NCI-H187 treated with DMSO at 0.1 percent for 48 hours (cell line): ENCODE results near the gene ZNF516.

ENCODE experiments used
- DNase-seq: peaks from one replicate; lab custom pipeline; 2025; lab: John Stamatoyannopoulos, UW

ZNF516 gene

DNA sequence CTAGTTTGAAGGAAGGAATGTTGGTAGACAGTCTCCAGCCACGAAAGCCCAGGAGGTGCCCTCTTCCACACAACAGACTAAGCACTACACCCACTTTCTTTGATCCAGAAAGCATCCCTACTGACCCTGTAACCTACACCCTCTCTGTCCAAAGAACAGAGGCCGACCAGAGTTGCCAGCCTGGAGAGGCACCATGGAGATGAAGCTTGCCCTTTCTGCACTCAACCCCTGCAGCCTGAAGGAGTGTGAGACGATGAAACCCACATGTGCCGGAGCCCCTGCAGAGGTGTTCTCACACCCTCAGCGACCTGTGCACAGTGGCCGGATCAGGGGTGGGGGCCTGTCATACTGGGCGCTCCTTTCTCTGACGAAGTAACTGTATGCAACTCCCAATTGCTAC lies 136.3 kb downstream of the ZNF516 start:
- DNase-seq = no peak

DNA sequence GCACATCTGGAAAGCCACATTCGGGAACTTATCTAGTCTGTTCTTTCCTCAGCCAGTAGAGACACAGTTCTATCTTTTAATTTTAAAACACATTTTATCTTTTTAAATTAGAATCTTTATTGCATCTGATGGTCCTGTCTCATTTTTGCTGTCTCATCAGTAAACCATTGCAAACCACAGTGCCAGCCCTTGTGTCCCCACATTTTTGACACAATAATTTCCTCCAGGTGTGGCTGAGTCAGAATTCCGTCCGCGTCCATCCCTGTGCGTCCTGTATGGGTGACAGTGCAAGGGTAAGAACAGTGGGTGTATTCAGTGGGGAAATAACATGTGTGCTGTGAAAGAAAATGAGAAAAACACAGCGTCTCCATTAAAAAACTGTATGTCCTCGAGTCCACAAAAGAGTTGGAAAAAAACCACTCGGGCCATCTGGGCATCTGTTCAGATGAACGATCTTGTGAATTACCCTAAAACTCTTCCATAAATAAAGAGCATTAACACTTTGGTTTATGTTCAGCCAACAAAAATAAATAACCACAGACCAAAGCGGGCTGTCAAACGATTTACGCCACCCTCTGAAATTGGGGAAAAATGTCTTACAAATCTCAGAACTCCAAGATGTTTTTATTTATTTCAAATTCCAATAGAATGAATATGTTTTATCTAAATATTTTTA lies 137.3 kb downstream of the ZNF516 start:
- DNase-seq = no peak

GRCh38 chr18:76357174-76357573 lies 137.9 kb downstream of the ZNF516 start:
- DNase-seq = no peak

DNA sequence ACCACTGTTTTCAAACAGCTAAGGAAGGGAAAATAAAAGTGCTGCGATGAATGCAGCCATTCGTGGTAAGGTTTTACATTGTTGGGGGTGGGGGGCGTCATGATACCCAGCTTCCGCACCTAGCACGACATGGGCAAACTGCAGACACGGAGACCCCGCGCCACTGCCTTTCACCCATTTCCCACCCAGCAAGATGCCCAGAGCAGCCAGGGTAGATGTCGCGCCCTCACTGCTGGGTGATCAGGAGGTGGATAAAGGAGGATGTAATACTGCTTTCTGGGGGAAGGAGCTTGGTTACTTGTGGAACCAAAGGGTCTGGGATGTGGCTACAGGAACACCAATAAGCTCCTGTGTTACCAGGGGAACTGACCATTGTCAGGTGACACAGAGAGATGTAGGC lies 138.4 kb downstream of the ZNF516 start:
- no peak for DNase-seq

DNA sequence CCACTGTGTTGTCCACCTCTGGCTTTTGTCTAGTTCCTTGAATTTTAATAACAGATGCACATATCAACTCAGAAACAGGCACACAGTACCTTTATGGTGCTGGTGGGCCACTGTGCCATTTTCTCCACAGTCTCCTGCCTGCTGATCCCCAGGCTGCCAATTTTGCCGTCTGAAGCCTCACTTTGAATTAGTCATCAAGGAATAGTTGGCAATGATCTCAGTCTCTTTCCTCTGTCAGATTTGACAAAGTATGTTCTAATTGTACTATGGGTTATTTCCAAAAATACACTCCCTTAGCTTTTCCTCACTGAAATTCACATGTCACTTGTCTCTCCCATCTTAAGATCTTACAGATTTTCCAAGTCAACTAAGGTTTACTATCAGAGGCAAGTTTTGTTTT lies 140.7 kb downstream of the ZNF516 start:
- no peak for DNase-seq

DNA sequence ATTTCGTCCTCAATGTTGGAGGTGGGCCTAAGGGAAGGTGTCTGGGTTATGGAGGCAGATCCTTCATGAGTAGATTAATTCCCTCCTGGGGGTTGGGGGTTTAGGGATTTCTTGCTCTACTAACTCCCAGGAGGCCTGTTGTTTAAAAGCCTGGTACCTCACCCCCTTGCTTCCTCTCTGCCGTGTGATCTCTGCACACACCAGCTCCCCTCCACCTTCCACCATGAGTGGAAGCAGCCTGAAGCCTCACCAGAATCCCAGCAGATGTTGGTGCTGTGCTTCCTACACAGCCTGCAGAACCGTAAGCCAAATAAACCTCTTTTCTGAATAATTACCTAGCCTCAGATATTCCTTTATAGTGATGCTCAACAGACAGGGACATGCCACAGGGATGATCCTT lies 141.5 kb downstream of the ZNF516 start:
- DNase-seq = no peak

- DNase-seq = no peak
Observed at GRCh38 chr18:76353046-76353445, 142.0 kb downstream of the ZNF516 start.

DNA sequence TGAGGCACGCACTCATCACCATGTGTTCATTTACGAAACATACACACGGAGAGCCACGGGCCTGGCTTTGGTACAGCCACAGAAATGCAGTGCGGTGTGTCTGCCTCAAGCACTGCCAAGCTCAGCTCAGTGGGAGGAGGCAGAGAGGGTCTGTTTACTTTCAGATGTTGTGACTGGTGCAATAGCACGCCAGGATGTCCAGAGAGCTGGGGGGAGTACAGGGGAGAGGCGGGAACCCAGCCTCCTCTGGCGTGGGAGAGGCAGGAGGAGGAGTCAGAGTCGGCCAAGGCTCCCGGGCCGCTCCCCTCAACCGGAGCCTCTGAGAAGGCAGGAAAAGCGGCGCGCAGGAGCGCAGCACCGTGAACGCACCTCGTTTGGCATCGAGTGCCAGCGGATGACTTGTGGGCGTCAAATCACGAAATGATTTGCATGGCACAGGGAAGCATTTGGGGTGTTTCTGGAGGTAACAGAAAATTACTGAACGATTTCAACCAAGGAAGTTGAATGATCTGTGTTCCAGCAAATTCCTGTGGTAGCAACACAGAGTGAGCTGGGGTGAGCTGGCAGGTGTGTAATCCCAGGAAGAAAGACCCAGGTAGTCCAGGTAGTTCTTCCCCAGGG lies 143.0 kb downstream of the ZNF516 start:
- peak; percentile 63 for DNase-seq

DNA sequence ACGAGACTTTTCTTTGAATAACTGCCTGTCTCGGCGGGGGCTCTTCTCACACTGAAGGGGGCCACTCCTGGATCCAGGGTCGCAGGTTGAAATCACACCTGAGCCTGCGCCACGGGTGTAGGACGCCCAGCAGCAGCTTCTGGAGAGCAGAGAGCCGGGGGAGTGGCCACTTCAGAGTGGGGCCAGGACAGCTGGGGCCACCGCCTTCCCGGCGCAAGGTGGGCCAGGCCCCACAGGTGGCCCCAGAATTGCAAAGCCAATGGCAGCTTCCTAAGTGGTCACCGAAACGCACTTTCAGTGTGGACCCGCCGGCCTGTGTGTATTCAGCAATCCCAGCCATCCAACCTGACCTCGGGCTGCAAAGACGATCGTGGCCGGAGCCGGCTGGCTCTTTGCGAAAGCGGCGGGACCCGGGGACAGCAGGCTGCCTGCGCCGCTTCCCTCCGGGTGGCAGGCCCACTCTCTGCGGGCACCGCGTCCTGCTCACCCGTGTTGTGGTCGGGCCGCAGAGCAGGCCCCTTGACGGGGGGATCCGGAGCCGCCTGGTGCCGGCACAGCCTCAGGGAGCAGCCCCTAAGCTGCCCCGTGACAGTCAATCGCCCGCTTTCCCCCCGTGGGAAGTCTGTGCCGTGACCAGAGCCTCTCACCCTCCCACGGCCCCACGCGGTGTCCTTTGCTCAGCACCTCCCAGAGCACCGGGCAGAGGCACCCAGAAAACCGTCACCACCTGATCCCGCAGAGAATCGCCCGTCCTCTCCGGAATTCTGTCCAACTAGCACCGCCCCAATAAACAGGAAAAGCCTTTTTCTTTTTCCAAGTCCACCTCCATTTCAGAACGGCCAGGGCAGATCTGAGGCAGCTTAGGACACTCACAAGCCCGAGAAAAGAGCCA lies 144.7 kb downstream of the ZNF516 start:
- no peak for DNase-seq

DNA sequence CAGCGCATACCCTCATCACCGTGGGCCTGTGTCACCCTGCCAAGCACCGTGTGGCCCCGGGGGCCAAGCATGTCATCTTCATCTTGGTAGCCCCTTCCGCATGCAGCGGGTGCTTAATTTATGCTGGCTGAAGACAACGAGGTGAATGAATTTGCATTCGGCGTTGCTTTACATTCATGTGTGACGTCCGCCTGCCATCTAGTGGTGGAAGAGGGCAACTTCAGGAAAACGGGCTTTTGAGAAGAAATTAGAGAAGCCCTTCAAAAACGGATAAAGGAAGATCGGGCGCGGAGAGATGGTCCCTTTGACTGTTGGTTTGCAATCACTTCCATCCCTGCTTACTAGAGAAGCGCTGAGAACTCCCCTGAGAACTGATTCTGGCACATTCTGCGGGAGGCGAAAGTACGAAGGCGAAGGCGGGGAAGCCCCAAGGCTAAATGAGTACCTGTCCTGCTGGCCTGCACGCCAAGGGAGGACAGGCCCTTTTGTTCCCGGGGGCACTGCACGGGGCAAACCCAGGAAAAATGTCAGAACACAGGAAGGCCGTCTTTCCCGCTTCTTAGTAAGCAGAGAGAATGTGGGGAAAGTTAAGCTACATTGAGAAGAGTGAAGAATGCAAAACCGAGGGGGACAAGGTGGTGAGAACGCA lies 145.9 kb downstream of the ZNF516 start:
- DNase-seq = no peak

DNA sequence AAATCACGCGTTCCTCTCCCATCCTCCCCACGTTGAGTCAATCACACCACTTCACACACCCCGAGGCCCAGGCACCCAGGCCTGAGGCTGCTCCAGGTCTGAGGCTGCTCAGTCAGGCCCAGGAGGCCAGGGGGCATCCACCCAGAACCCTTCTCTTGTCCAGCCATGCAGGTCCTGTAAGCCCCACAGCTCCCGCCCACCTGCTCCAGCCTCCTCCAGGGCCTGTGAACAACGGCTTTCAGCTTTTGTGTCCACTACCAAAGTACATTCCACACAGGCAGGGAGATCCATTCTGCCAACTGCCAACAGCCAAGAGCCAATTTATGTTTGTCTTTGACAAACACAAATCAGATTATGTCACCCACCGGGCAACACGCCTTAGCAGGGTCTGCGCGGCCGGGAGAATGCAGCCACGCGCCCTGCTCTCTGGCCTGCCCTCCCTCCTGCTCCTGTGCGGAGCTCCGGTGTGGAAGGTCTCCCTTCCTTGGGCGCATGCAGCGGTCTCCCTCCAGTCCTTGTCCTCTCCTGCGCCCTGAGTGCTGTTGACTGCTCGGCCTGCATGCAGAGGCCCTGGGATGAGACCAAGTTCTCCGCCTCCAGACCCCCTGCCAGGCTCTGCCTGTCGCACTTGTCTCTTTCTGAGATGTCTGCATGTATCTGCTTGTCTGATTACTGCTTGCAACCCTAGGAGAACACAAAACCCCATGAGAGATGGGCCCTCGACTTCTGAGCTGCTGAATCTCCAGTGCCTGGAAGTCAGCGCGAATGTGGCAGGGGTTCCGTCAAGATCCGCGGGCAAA lies 146.6 kb downstream of the ZNF516 start:
- no peak for DNase-seq

DNA sequence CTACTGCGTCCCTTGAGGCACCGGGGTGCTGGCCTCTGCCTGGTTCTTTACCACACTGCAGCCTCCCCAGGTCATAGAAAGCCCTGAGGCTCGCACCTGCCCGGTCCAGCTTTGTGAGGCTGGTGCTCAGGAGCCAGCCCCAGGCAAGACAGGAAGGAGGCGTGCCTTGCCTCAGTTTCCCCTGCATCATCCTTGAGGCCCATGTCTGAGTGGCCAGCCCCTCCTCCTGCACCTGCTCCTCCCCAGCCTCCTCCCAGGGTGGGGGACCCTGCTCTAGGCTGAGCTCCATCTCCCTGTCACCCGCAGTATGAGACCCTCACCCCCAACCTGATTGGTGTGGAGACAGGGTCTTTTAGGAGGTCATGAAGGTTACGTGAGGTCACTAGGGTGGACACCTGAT lies 147.7 kb downstream of the ZNF516 start:
- no peak for DNase-seq

DNA sequence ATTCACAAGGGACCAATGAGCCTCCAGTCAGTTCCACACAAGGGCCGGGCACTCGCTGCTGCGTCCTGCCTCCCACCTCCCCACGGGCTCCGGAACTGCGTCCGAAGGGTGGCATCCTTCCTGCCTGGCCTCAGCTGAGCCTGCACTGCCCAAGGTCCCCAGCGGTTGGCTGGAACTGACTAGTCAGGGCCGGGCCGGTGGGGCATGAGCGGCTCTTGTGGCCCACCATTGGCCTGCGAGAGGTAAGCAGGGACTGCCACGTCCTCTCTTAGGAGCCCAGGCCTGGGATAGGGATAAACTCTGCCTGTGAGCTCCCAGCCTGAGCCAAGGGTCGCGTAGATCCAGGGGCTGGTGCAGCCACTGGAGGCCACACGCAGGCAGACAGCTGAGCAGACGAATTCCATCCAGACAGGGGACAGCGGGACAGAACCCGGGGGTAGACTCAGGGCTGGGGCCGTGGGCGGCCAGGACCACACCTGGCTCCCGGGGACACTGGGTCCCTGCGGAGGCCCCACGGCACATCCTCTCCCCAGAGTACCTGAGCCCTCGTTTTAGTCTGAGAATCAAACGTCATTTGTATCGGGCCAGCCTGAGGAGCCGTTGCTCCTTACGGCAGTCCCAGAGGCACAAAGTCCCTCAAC lies 148.4 kb downstream of the ZNF516 start:
- no peak for DNase-seq

- no peak for DNase-seq
Observed at GRCh38 chr18:76345901-76346300, 149.1 kb downstream of the ZNF516 start.

GRCh38 chr18:76343938-76344569 lies 151.0 kb downstream of the ZNF516 start:
- DNase-seq = no peak

- no peak for DNase-seq
Observed at GRCh38 chr18:76340410-76340809, 154.6 kb downstream of the ZNF516 start.

GRCh38 chr18:76339246-76339620 lies 155.8 kb downstream of the ZNF516 start:
- no peak for DNase-seq

GRCh38 chr18:76338619-76339245 lies 156.3 kb downstream of the ZNF516 start:
- DNase-seq = no peak

DNA sequence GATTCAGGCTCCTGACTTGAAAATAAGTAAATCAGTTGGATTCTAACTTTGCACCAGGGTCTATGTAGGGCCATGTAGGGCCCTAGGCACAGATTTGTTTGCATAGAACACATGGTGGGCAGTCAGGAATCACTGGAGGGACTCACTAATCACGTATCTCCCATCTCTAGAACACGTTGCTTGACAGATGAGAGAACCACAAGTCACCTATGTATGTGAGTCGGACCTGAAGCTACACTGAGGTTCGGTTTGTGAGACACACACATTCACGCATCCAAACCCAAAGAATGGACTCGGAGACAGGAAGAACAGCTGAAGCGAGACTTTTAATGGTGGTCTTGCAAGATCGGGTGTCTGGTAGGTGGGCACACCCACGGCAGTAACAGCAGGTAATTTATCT lies 157.0 kb downstream of the ZNF516 start:
- no peak for DNase-seq
